Sigmoid colon (tissue), 4 donors: Measurements from ENCODE around the gene BPIFB4.

Source experiments
- POLR2A ChIP-seq, 2 donors: fragments of 450-650 bp; IDR thresholded peaks; one replicate each; pipeline ENCODE4 v1.6.1; 2016; ENCODE audit warnings: antibody characterized with exemption in 2 of 2, mild to moderate bottlenecking in 2 of 2, moderate library complexity in 2 of 2
- POLR2AphosphoS5 ChIP-seq, 4 donors: sonication (generic); formaldehyde crosslinking; IDR thresholded peaks; one replicate each; pipeline ENCODE4 v1.6.1; 2017; ENCODE audit warnings: antibody characterized with exemption in 4 of 4
- TF ChIP-seq, protein P1 (sequence below), 4 experiments: fragments of 450-650 bp in 3 of 4; fragments of 200-600 bp in 1 of 4; IDR thresholded peaks; one replicate each; pipeline ENCODE4 v1.5.1; 2016 to 2019; ENCODE audit warnings: antibody characterized with exemption in 4 of 4, mild to moderate bottlenecking in 3 of 4, moderate library complexity in 2 of 4

DNA sequence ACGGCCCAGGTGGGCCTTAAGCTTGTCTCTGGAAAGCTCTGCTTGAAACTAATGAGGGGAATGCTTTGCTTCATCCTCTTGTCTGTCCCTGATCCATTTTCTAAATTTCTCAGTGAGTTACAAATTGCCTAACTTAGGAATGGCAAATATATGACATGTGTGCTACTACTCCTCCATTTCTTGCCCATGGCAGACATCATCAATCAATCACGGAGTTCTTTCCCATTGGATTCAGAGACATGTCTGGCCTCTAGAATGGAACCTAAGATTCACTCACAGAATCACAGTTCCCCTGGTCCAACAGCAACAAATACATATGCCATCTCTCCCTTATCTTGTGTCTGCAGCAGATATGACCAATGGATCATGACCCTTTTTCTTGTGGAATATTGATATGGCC is 6.6 kb upstream of the BPIFB4 start:
- TF ChIP-seq, protein P1, sequence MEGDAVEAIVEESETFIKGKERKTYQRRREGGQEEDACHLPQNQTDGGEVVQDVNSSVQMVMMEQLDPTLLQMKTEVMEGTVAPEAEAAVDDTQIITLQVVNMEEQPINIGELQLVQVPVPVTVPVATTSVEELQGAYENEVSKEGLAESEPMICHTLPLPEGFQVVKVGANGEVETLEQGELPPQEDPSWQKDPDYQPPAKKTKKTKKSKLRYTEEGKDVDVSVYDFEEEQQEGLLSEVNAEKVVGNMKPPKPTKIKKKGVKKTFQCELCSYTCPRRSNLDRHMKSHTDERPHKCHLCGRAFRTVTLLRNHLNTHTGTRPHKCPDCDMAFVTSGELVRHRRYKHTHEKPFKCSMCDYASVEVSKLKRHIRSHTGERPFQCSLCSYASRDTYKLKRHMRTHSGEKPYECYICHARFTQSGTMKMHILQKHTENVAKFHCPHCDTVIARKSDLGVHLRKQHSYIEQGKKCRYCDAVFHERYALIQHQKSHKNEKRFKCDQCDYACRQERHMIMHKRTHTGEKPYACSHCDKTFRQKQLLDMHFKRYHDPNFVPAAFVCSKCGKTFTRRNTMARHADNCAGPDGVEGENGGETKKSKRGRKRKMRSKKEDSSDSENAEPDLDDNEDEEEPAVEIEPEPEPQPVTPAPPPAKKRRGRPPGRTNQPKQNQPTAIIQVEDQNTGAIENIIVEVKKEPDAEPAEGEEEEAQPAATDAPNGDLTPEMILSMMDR (IDR thresholded peaks at IDR 0.05) = no peak
- TF ChIP-seq POLR2A (IDR thresholded peaks at IDR 0.05) (no peak), POLR2AphosphoS5 (IDR thresholded peaks at IDR 0.05) (no peak)
